Uterine smooth muscle cell (primary cell): ENCODE results near the gene GPBAR1. TPM values are rescaled to one million over a fixed set of nuclear protein-coding genes. Genes with fewer than 3 reads are reported as not detected.

Experiments
- total RNA-seq: library from RNA; depleted of rRNA; stranded (reverse); fragments of >200 nt; gene quantifications from 2 replicates; pipeline ENCODE4 v1.2.3, GENCODE V29; 2014

GPBAR1 gene, protein sequence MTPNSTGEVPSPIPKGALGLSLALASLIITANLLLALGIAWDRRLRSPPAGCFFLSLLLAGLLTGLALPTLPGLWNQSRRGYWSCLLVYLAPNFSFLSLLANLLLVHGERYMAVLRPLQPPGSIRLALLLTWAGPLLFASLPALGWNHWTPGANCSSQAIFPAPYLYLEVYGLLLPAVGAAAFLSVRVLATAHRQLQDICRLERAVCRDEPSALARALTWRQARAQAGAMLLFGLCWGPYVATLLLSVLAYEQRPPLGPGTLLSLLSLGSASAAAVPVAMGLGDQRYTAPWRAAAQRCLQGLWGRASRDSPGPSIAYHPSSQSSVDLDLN
- 0.12 TPM in 1 of 2 replicates, not detected in the other for total RNA-seq

DNA sequence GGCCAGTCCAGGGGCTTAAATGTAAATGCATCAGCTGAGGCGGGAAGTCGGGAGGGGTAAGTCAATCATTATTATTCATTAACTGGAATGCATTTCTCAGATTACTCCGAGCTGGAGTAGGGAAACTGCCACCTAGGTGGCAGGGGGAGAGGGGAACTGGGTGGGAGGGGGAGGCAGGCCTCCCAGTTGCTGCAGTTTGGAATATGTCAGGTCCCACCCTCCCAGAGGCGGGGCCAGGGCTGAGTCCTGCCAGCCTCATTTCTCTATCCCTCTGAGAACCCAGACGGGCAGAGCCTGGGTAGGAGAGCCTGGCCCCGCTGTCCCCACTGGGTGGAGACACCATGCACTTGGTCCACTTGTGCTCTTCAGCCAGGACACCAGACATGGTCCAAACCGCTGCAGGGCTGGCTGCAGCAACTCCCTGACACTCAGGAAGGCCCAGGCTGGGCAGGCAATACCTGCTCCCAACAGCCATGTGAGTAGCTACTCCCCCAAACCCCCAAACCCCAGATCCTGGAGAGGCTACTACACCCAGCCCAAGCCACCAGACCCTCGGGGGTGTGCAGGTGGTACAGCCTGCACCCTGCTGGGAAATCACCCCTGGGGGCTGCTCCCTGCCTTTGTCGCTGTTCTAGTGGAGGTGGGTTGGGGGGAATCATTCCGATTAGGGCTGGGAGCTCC lies at the start of gene GPBAR1:
Gene GPBAR1 (plus strand): TSS at position 274 of the 681 bp plus-strand sequence. CDS start 1,710 bp downstream, outside the sequence.

GRCh38 chr2:218216674-218217359 lies 44.0 kb upstream of the GPBAR1 start, which contains the start of gene ARPC2:
TSS of gene ARPC2 (plus strand) at chr2:218217189. CDS start at chr2:218217471, 282 bp downstream.

DNA sequence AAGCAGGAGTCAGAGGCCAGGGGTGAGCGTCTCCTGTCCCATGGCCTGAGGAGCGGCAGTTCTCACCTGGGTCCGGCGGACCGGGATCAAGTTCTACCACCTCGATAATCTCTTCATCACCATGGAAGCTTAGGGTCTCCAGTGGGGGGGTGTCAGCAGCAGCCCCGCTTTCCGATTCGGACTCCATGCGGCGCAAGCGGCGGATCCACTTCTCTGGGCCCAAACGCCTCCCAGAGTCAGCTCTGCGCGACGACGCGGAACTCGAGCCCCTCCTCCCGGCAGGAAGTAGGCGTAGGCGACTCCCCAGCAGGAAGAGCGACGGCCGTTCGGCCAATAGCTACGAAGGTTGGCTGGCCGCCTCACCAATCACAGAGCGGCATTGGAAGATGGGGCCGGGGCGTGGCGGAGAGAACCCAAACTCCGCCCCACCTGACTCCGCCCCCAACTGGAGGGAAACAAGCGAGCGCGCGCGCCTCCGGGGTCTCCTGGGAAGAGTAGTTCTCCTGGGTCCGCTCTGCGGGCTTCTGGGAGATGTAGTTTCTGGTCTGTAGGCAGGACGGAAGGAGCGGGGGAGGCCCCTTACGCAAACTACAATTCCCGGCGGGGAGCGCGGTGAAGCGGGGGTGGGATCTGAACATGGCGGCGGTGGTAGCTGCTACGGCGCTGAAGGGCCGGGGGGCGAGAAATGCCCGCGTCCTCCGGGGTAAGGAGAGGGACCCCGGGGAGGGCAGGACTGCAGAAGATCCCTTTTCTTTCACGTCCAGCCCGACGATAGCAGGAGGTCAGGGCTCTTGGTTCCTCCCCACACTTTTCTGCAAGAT lies 9.3 kb downstream of the GPBAR1 start, which contains the start of the genes AAMP and PNKD:
Gene AAMP (minus strand): TSS at position 238 of the 821 bp plus-strand sequence. CDS start 51 bp downstream, at position 187.
Gene PNKD (plus strand): TSS at position 620 of the 821 bp plus-strand sequence. CDS start 17 bp downstream, at position 637.

DNA sequence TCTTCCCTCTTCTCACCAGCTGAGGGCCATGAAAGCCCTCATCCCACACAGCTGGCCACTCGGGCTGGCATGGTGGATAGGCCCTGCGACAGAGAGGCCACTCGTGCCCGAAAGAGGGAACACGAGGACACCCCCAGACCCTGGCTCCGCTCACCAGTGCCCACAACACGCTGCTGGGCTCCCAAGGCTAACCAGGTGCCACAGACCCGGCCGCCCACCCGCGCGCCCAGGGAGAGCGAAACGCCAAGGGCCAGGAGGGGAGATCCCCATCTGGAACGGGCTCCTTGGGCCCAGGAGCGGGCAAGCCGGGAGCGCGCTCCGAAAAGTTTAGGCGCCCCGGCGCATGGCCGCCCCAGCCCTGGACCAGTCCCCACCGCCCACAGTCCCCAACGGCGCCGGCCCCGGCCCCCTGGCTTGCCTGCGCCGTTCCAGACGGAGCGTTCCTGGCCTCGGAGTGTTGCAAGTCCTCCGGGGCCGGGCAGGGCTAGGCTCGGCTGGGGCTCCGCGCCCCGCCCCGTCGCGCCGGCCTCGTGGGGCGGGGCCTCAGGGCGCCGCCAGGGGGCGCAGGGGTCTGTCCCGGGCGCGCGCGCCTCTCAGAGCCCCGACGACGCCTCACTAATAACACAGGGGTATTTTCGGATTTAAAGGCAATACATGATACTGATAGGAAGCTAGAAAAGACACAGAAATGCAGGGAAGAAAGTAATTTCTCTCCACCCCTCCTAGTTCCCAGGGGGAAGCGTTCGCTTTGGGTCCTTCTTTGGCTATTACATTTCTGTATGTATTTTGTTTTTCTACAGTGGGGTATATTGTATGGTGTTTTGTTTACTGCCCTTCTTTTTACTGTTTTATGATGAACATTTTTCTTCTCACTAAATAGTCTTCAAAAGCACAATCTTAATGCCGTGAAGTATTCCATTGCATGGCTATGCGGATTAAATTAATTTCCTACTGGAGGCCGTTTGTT lies 31.5 kb downstream of the GPBAR1 start, which contains the start of gene TMBIM1:
Gene TMBIM1 (minus strand): TSS at position 456 of the 967 bp plus-strand sequence. CDS start 10,362 bp downstream, outside the sequence.

Other genes starting within 250 kb of the GPBAR1 start
- gene RUFY4, start 191.8 kb upstream of the GPBAR1 start, total RNA-seq: not detected in 2 replicates
- not detected in 2 replicates for gene CXCR2, start 135.0 kb upstream of the GPBAR1 start, total RNA-seq
- not detected in 2 replicates for gene CXCR1, start 94.1 kb upstream of the GPBAR1 start, total RNA-seq
- 300 and 448 TPM in 2 replicates for gene ARPC2, start 43.8 kb upstream of the GPBAR1 start, total RNA-seq
- 160 and 195 TPM in 2 replicates for gene AAMP, start 9.1 kb downstream of the GPBAR1 start, total RNA-seq
- 24.0 and 24.2 TPM in 2 replicates for gene PNKD, start 9.5 kb downstream of the GPBAR1 start, total RNA-seq
- gene TMBIM1, start 31.5 kb downstream of the GPBAR1 start, total RNA-seq: 144 and 215 TPM in 2 replicates
- gene CATIP, start 95.8 kb downstream of the GPBAR1 start, total RNA-seq: not detected in 2 replicates
- gene SLC11A1, start 121.3 kb downstream of the GPBAR1 start, total RNA-seq: 0.11 and 0.25 TPM in 2 replicates
- 36.7 and 46.0 TPM in 2 replicates for gene CTDSP1, start 138.9 kb downstream of the GPBAR1 start, total RNA-seq
- gene VIL1, start 158.1 kb downstream of the GPBAR1 start, total RNA-seq: 0.12 TPM in 1 of 2 replicates, not detected in the other